ENCODE data around the gene PHF23. TPM values are rescaled to one million over a fixed set of nuclear protein-coding genes. Genes with fewer than 3 reads are reported as not detected.
A peak's percentile ranks its signal among the peaks of the same experiment; 100 is the strongest.

The PHF23 gene
- total and polyA plus RNA-seq, 9 of the 15 experiments (the other 6 are each of a cell fraction or from before 2014, with no cell fraction given) = 7.4 to 87.5 (median 33.7) TPM

DNA sequence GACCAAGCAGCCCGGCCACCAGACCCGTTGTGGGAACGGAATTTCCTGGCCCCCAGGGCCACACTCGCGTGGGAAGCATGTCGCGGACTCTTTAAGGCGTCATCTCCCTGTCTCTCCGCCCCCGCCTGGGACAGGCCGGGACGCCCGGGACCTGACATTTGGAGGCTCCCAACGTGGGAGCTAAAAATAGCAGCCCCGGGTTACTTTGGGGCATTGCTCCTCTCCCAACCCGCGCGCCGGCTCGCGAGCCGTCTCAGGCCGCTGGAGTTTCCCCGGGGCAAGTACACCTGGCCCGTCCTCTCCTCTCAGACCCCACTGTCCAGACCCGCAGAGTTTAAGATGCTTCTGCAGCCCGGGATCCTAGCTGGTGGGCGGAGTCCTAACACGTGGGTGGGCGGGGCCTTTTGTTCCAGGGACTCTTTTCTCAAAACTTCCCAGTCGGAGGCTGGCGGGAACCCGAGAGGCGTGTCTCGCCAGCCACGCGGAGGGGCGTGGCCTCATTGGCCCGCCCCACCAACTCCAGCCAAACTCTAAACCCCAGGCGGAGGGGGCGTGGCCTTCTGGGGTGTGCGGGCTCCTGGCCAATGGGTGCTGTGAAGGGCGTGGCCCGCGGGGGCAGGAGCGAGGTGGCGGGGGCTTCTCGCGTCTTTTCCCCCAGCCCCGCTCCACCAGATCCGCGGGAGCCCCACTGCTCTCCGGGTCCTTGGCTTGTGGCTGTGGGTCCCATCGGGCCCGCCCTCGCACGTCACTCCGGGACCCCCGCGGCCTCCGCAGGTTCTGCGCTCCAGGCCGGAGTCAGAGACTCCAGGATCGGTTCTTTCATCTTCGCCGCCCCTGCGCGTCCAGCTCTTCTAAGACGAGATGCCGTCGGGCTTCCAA, 42.1 kb upstream of the PHF23 start, which contains the start of gene SLC2A4 (continued):
- TF ChIP-seq, protein P1, sequence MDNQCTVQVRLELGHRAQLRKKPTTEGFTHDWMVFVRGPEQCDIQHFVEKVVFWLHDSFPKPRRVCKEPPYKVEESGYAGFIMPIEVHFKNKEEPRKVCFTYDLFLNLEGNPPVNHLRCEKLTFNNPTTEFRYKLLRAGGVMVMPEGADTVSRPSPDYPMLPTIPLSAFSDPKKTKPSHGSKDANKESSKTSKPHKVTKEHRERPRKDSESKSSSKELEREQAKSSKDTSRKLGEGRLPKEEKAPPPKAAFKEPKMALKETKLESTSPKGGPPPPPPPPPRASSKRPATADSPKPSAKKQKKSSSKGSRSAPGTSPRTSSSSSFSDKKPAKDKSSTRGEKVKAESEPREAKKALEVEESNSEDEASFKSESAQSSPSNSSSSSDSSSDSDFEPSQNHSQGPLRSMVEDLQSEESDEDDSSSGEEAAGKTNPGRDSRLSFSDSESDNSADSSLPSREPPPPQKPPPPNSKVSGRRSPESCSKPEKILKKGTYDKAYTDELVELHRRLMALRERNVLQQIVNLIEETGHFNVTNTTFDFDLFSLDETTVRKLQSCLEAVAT (IDR thresholded peaks at IDR 0.05) = no peak
- TF ChIP-seq, protein P2, sequence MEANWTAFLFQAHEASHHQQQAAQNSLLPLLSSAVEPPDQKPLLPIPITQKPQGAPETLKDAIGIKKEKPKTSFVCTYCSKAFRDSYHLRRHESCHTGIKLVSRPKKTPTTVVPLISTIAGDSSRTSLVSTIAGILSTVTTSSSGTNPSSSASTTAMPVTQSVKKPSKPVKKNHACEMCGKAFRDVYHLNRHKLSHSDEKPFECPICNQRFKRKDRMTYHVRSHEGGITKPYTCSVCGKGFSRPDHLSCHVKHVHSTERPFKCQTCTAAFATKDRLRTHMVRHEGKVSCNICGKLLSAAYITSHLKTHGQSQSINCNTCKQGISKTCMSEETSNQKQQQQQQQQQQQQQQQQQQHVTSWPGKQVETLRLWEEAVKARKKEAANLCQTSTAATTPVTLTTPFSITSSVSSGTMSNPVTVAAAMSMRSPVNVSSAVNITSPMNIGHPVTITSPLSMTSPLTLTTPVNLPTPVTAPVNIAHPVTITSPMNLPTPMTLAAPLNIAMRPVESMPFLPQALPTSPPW (CRISPR knock-in tag; IDR thresholded peaks at IDR 0.05) = peak; percentile 56
- TF ChIP-seq RB1 (IDR thresholded peaks at IDR 0.05; ENCODE audit: low read depth) = peak; percentile 16; the same call in 1 of the 2 replicates
- TF ChIP-seq HEY1 (CRISPR knock-in tag; IDR thresholded peaks at IDR 0.05; ENCODE audit: borderline replicate concordance) = no peak
- peak; percentile 40; the same call in 1 of the 2 replicates for TF ChIP-seq EP400 (IDR thresholded peaks at IDR 0.05)
- no peak for TF ChIP-seq MCM3 (IDR thresholded peaks at IDR 0.05)
- 0 out of 2 replicates have a peak, but pooled peaks have one; percentile 29 for TF ChIP-seq POLR2A (conservative IDR thresholded peaks at IDR 0.05)
- TF ChIP-seq EZH2 (IDR thresholded peaks at IDR 0.05; ENCODE audit: borderline replicate concordance, low read depth, low read length) = no peak
- TF ChIP-seq, protein P3, sequence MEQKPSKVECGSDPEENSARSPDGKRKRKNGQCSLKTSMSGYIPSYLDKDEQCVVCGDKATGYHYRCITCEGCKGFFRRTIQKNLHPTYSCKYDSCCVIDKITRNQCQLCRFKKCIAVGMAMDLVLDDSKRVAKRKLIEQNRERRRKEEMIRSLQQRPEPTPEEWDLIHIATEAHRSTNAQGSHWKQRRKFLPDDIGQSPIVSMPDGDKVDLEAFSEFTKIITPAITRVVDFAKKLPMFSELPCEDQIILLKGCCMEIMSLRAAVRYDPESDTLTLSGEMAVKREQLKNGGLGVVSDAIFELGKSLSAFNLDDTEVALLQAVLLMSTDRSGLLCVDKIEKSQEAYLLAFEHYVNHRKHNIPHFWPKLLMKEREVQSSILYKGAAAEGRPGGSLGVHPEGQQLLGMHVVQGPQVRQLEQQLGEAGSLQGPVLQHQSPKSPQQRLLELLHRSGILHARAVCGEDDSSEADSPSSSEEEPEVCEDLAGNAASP (IDR thresholded peaks at IDR 0.05) = no peak

Measured in K562 (cell line).